ENCODE results near the gene MPST.

The MPST gene

GRCh38 chr22:37048133-37048532 lies 28.6 kb downstream of the MPST start:
- no peak for DNase-seq

GRCh38 chr22:37049224-37049623 lies 29.7 kb downstream of the MPST start:
- DNase-seq = no peak

DNA sequence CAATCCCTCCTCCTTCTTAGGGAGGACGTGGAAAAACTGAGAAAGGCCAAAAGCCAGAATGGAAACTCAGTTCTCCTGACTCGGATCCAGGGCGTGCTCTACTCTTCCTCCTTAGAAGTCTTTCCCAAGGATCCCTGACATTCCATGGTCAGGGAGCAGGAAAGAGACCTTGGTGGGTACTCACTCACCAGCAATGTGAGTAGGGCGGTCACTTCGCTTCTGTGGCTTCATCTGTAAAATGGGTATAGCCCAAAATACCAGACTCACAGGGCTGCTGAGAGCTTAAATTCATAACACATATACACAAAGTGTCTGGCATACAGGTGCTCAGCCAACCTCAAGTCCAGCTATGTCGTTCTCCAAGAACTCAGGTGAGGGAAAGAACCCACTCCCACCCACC lies 31.4 kb downstream of the MPST start:
- DNase-seq = no peak

DNA sequence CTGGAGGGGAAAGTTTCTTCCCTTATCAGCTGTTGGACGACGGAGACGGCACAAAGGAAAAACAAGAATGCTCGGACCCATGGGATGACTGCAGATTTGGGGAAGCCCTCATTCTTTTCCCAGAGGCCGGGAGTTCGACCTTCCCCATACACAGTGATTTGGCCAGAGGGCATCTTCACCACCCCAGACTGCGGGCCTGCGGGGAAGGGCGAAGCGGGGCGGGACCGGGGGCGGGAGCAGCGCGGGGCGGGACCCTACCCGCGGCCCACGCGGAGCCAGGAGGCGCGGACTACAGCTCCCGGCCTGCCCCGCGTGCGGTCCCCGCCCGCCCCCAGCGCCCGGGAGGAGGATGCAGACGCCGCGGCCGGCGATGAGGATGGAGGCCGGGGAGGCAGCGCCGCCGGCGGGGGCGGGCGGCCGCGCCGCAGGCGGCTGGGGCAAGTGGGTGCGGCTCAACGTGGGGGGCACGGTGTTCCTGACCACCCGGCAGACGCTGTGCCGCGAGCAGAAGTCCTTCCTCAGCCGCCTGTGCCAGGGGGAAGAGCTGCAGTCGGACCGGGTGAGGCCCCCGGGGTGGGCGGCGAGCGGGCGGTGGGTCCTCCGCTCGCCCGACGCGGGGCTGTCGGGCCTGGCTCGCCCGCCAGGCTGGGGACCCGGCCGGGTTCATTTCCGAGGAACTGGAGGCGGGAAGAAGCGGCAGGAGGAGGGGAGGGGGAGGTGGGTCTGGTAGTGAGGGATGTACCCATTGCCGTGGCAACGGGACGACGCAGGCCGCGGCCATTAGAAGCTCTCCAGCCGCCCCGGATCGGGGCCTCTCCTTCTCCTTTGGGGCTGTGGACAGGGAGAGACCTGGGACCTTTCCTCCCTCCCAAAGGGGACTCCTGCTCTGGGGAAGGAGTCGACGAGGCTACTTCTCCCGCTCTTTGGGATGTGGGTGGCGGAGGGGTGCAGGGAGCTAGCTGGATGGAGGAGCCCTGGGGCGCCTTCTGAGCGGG lies 32.1 kb downstream of the MPST start, which contains the start of gene KCTD17:
KCTD17 (plus strand) TSS at position 352 of the 995 bp plus-strand sequence; CDS start at position 371, 19 bp downstream.
- peak; percentile 75 for DNase-seq

GRCh38 chr22:37052386-37053309 lies 33.1 kb downstream of the MPST start:
- no peak for DNase-seq

DNA sequence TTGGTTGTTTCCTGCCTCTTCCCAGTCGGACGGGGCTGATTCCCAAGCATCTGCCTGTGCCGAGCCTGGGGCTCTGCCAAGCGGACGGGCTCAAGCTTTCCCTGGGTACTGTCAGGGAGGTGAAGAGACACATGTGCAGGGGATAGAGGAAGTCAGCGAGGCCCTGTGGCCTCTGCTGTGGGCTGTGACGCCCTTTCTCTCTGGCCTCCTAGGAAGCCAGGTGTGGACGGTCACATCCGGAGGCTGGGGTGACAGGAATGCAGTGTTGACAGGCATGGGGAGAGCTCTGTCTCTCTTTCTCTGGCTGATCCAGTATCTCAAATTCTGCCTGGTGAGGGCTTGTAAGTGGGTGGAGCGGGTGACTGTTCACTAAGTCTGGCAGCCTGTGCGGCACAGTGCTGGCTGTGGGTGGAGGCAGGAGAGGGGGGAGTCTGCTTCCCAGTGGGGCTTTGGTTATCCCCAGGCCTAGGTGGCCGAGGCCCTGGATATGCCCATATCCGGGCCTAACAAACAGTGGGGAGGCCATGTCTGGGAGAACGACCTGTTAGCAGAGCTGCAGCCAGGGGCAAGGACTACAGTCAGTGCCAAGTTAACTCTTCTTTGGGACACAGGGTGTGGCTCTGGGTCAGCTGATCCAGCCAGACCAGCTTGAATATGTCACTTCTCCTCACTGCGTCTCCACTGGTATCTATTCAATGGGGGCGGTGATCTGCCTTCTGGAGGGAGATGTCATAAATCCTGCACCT lies 33.9 kb downstream of the MPST start:
- no peak for DNase-seq

- DNase-seq = no peak
These were observed 34.5 kb downstream of the MPST start for GRCh38 chr22:37054056-37054395.

GRCh38 chr22:37054600-37055365 lies 35.2 kb downstream of the MPST start:
- no peak for DNase-seq

DNA sequence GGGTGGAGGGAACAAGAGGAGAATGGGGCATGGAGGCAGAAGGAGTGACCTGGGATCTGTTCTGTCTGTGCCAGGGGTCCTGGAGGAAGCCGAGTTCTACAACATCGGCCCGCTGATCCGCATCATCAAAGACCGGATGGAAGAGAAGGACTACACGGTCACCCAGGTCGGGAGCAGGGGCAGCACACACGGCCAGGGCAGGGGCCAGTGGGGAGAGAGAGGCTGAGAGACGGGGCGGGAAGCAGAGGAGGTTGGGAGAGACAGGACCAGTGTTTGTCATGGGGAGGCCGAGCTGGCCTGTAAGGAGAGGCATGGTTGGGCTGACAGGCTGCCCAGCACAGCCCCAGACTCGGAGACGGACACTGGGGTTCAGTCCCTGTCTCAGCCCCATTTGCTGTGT lies 36.7 kb downstream of the MPST start:
- no peak for DNase-seq

DNA sequence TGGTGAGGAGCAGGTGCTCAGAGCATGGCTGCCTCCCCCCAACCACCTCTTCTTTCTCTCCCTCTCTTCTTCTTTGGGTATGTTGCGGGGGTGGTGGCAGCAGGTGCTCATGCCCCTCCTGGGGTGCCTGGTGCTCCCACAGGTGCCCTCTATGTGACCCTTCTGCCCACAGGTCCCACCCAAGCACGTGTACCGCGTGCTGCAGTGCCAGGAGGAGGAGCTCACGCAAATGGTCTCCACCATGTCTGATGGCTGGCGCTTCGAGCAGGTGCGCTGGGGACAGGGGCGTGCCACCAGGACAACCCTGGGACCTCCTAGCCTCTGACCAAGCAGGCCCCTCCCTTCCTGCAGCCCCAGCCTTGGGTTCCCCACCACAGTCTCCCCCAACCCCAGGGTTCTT lies 37.7 kb downstream of the MPST start:
- no peak for DNase-seq

DNA sequence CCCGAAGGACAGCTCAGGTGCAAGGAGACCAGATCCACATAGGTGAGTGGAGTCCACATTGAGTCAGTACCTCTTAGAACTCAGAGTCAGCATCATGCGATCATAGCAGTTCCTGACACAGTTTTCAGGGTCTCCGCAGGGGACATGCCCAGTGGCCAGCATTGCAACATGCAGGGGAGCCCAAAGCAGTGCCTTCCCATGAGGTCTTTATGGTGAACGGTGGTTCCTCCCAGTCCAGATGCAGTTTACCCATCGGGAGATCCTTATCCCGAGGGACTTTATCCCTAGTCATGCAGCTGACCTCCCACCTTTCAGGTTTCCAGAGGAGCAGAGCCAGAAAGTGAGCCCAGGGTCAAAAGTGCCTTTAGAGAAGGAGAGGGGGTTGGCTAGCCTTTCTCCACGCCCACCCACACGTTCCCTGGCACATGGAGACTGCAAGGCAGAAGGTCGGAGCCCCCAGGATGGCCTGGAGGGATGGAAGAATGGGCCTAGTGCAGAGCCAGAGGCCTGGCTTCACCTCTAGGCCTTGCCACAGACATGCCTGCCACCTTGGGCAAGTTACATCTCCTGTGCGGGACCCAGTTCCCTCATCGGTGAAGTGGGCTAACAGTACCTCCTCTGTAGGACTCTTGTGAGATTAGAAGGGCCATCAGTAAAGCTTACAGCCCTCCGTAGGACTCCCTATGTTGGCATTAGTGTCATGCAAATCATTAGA lies 38.4 kb downstream of the MPST start:
- no peak for DNase-seq

- DNase-seq = no peak
These were observed 39.6 kb downstream of the MPST start for GRCh38 chr22:37058917-37059701.

GRCh38 chr22:37059876-37060449 lies 40.4 kb downstream of the MPST start:
- no peak for DNase-seq

- peak; percentile 76 for DNase-seq
These were observed 41.5 kb downstream of the MPST start for GRCh38 chr22:37060801-37061610.

- no peak for DNase-seq
These were observed 42.3 kb downstream of the MPST start for GRCh38 chr22:37061611-37062375.

DNA sequence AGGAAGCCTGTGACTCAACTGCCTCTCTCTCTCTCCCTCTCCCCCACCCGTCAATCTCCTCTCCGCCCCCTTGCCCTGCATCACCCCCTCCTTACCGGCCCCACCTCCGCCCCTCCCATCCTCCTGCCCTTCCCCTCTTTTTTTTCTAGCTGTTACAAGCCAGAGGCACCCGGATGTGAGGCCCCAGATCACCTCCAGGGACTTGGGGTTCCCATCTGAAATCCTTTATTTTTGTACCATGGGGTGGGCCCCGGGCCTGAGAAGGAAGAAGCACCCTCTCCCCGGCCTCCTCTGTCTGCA lies 42.8 kb downstream of the MPST start:
- no peak for DNase-seq

DNA sequence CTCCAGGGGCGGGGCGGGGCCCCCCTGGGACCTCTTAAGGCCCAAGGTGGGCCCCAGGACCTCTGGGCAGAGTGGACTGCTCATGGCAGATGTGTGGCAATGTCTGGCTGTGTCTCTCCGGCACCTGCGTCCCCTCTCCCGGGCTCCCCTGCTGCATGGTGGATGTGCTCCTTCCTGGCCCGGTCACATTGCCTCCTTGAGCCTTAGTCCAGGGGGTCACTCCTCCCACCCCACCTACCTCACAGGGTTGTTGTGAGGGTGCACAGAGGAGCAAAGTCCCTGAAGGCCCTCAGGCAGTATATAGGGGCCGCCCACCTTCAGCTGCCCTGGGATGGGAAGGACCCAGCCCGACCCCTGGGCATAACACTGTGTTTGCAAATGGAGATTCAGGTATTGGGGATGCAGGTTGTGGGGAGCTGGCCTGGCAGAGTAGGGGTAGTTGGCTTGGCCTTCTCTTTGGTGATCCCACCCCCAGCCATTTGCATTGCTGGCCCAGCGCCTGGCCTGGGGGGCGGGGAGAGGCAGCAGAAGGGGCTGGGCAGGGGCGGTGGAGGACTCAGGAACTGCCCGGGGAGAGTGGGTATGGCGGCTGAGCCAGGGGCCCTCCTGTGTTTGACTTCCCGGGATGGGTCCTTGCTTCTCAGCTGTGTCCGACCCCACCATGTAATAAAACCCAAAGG lies 43.3 kb downstream of the MPST start:
- no peak for DNase-seq
